ENCODE measurements around the gene PLOD3. TPM values are rescaled to one million over a fixed set of nuclear protein-coding genes. Genes with fewer than 3 reads are reported as not detected.
A peak's percentile ranks its signal among the peaks of the same experiment; 100 is the strongest.

PLOD3 gene
- total RNA-seq, 1 donor from 2014 or later = 161 TPM

- peaks cover 73% of the 10 kb centered on the region for H3K79me2 ChIP-seq (ENCODE audit: insufficient read depth, low read length)
- no peak for DNase-seq (ENCODE audit: low read depth)
- no peaks in the 10 kb centered on the region for H3K27me3 ChIP-seq (ENCODE audit: insufficient read depth, low read length)
- Mint-ChIP-seq H3K4me3 (ENCODE audit: unreplicated experiment) (peak overlapping the region; percentile 99), H3K4me1 (ENCODE audit: low read depth, unreplicated experiment) (peaks cover 16% of the 10 kb centered on the region), H3K27me3 (ENCODE audit: low read depth, unreplicated experiment) (no peaks in the 10 kb centered on the region), H3K36me3 (ENCODE audit: low read depth, unreplicated experiment) (peaks cover 16% of the 10 kb centered on the region), H3K27ac (ENCODE audit: unreplicated experiment) (peak overlapping the region; percentile 95), H3K9me3 (ENCODE audit: unreplicated experiment) (no peaks in the 10 kb centered on the region)
- peaks cover 54% of the 10 kb centered on the region for H4K20me1 ChIP-seq (ENCODE audit: insufficient read depth, low read length)
- peak overlapping the region; percentile 51 for H3K27ac ChIP-seq (ENCODE audit: low read depth, low read length)
- peaks cover 19% of the 10 kb centered on the region for H3K4me1 ChIP-seq (ENCODE audit: insufficient read depth, low read length)
- H3K9ac ChIP-seq (ENCODE audit: low read length) = peak overlapping the region; percentile 84
- peak overlapping the region; percentile 76 for H2AFZ ChIP-seq (ENCODE audit: low read depth, low read length)
- no peaks in the 10 kb centered on the region for H3K9me3 ChIP-seq (ENCODE audit: insufficient read depth, low read depth, low read length)
- H3K36me3 ChIP-seq (ENCODE audit: insufficient read depth, low read length) = peaks cover 6% of the 10 kb centered on the region
- FAIRE-seq = no peak
- peak overlapping the region; percentile 87 for H3K4me3 ChIP-seq (ENCODE audit: insufficient read depth, low read depth, low read length)
- H3K4me2 ChIP-seq (ENCODE audit: low read length) = peak overlapping the region; percentile 85
- no peak for TF ChIP-seq EZH2 (IDR thresholded peaks at IDR 0.05; ENCODE audit: insufficient read depth, low read length)
- TF ChIP-seq, protein P1, sequence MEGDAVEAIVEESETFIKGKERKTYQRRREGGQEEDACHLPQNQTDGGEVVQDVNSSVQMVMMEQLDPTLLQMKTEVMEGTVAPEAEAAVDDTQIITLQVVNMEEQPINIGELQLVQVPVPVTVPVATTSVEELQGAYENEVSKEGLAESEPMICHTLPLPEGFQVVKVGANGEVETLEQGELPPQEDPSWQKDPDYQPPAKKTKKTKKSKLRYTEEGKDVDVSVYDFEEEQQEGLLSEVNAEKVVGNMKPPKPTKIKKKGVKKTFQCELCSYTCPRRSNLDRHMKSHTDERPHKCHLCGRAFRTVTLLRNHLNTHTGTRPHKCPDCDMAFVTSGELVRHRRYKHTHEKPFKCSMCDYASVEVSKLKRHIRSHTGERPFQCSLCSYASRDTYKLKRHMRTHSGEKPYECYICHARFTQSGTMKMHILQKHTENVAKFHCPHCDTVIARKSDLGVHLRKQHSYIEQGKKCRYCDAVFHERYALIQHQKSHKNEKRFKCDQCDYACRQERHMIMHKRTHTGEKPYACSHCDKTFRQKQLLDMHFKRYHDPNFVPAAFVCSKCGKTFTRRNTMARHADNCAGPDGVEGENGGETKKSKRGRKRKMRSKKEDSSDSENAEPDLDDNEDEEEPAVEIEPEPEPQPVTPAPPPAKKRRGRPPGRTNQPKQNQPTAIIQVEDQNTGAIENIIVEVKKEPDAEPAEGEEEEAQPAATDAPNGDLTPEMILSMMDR (IDR thresholded peaks at IDR 0.05; ENCODE audit: insufficient read depth, low read depth, low read length) = no peak
These were observed 1.1 kb upstream of the PLOD3 start for GRCh38 chr7:101218236-101219125.

GRCh38 chr7:101216860-101217387 is 457 bp downstream of the PLOD3 start:
- H3K9ac ChIP-seq (ENCODE audit: low read length) = peak overlapping the region; percentile 84
- FAIRE-seq = no peak
- Mint-ChIP-seq H3K36me3 (ENCODE audit: low read depth, unreplicated experiment) (peaks cover 10% of the 10 kb centered on the region), H3K27ac (ENCODE audit: unreplicated experiment) (no peak overlapping the region), H3K9me3 (ENCODE audit: unreplicated experiment) (no peaks in the 10 kb centered on the region), H3K4me3 (ENCODE audit: unreplicated experiment) (peak overlapping the region; percentile 99), H3K27me3 (ENCODE audit: low read depth, unreplicated experiment) (no peaks in the 10 kb centered on the region), H3K4me1 (ENCODE audit: low read depth, unreplicated experiment) (peaks cover 16% of the 10 kb centered on the region)
- H4K20me1 ChIP-seq (ENCODE audit: insufficient read depth, low read length) = peaks cover 45% of the 10 kb centered on the region
- peaks cover 7% of the 10 kb centered on the region for H3K36me3 ChIP-seq (ENCODE audit: insufficient read depth, low read length)
- H3K4me2 ChIP-seq (ENCODE audit: low read length) = peak overlapping the region; percentile 85
- H3K9me3 ChIP-seq (ENCODE audit: insufficient read depth, low read depth, low read length) = no peaks in the 10 kb centered on the region
- peak overlapping the region; percentile 87 for H3K4me3 ChIP-seq (ENCODE audit: insufficient read depth, low read depth, low read length)
- H3K27me3 ChIP-seq (ENCODE audit: insufficient read depth, low read length) = no peaks in the 10 kb centered on the region
- H3K79me2 ChIP-seq (ENCODE audit: insufficient read depth, low read length) = peaks cover 64% of the 10 kb centered on the region
- TF ChIP-seq, protein P1 (IDR thresholded peaks at IDR 0.05; ENCODE audit: insufficient read depth, low read depth, low read length) = no peak
- TF ChIP-seq EZH2 (IDR thresholded peaks at IDR 0.05; ENCODE audit: insufficient read depth, low read length) = no peak
- H3K27ac ChIP-seq (ENCODE audit: low read depth, low read length) = peak overlapping the region; percentile 86
- H2AFZ ChIP-seq (ENCODE audit: low read depth, low read length) = peak overlapping the region; percentile 69
- no peak for DNase-seq (ENCODE audit: low read depth)
- peaks cover 19% of the 10 kb centered on the region for H3K4me1 ChIP-seq (ENCODE audit: insufficient read depth, low read length)
